GM19438 (cell line): ENCODE results near the gene RBM25.
A peak's percentile ranks its signal among the peaks of the same experiment; 100 is the strongest.
"Not testable (repeated sequence)": the region's sequence is repeated elsewhere in the genome, so short reads cannot be mapped to it uniquely, and the experiment has no call there.

Experiments used
- ATAC-seq: cut with Tn5 transposase; IDR thresholded peaks from one replicate; pipeline ENCODE4 v1.9.1; 2021; ENCODE audit warnings: low read depth; ENCODE audit not compliant: unreplicated experiment

The RBM25 gene

GRCh38 chr14:73058224-73058921 is at the start of gene RBM25:
Gene RBM25 (plus strand): TSS chr14:73058534. CDS start chr14:73071642, 13,108 bp downstream.
- peak; percentile 87 for ATAC-seq

GRCh38 chr14:73011189-73011588 is 47.1 kb upstream of the RBM25 start:
- not testable (repeated sequence) for ATAC-seq

- no peak for ATAC-seq
These were observed 44.2 kb upstream of the RBM25 start for GRCh38 chr14:73014105-73014504.

- not testable (repeated sequence) for ATAC-seq
These were observed 42.8 kb upstream of the RBM25 start for GRCh38 chr14:73015552-73015951.

- ATAC-seq: not testable (repeated sequence)
These were observed 42.3 kb upstream of the RBM25 start for GRCh38 chr14:73016011-73016410.

- ATAC-seq: no peak
These were observed 36.3 kb upstream of the RBM25 start for GRCh38 chr14:73022051-73022450.

- ATAC-seq: no peak
These were observed 32.8 kb upstream of the RBM25 start for GRCh38 chr14:73025544-73025943.

- no peak for ATAC-seq
These were observed 32.0 kb upstream of the RBM25 start for GRCh38 chr14:73026243-73026844.

- ATAC-seq: peak; percentile 97
These were observed 31.3 kb upstream of the RBM25 start, which contains the start of gene ZFYVE1 for GRCh38 chr14:73026845-73027542. Gene ZFYVE1 (minus strand): TSS chr14:73027106. CDS start chr14:73024508, 2,598 bp downstream.

GRCh38 chr14:73027546-73027945 is 30.8 kb upstream of the RBM25 start:
- no peak for ATAC-seq

GRCh38 chr14:73027984-73028383 is 30.4 kb upstream of the RBM25 start:
- ATAC-seq: no peak

- ATAC-seq: not testable (repeated sequence)
These were observed 21.5 kb upstream of the RBM25 start for GRCh38 chr14:73036706-73037450.

- no peak for ATAC-seq
These were observed 10.5 kb upstream of the RBM25 start for GRCh38 chr14:73047808-73048207.

- no peak for ATAC-seq
These were observed 8.9 kb upstream of the RBM25 start for GRCh38 chr14:73049428-73049827.

- ATAC-seq: no peak
These were observed 3.1 kb upstream of the RBM25 start for GRCh38 chr14:73055251-73055650.

GRCh38 chr14:73057944-73058223 is 450 bp upstream of the RBM25 start:
- ATAC-seq: no peak

GRCh38 chr14:73058922-73059673 is 764 bp downstream of the RBM25 start:
- ATAC-seq: peak; percentile 8

- no peak for ATAC-seq
These were observed 11.3 kb downstream of the RBM25 start for GRCh38 chr14:73069585-73069984.

GRCh38 chr14:73091044-73091443 is 32.7 kb downstream of the RBM25 start:
- no peak for ATAC-seq

- ATAC-seq: no peak
These were observed 39.1 kb downstream of the RBM25 start for GRCh38 chr14:73097421-73097820.
